ENCODE measurements around the gene HSD11B2.

- peak in 1 of 3 donors; percentile 45 for TF ChIP-seq POLR2AphosphoS5 (IDR thresholded peaks at IDR 0.05)
- no peak for TF ChIP-seq CTCF (IDR thresholded peaks at IDR 0.05 in 8 of 11, conservative IDR thresholded peaks at IDR 0.05 in 3 of 11)
- no peak for TF ChIP-seq POLR2A (IDR thresholded peaks at IDR 0.05)
Measured at GRCh38 chr16:67430504-67430976, 381 bp upstream of the HSD11B2 start.

Measured in spleen (tissue), 7 donors.